Adrenal gland (tissue), 5 donors: ENCODE data around the gene MAGEB3.

ENCODE experiments used
- CTCF ChIP-seq, 6 experiments: fragments of 450-650 bp in 4 of 6; fragments of 200-600 bp in 2 of 6; sonication (generic) in 1 of 6; IDR thresholded peaks; 1 replicate in 5 of 6; 2 replicates in 1 of 6; pipeline versions ENCODE4 v1.5.1 to v1.8.0; 2016 to 2021; ENCODE audit warnings: antibody characterized with exemption in 6 of 6, mild to moderate bottlenecking in 2 of 6, moderate library complexity in 1 of 6
- POLR2A ChIP-seq, 2 donors: fragments of 450-650 bp; IDR thresholded peaks; one replicate each; pipeline ENCODE4 v1.6.1; 2017; ENCODE audit warnings: antibody characterized with exemption in 2 of 2, mild to moderate bottlenecking in 2 of 2, moderate library complexity in 1 of 2
- donor health status: DM: no; HTN: no; CAD: no.

DNA sequence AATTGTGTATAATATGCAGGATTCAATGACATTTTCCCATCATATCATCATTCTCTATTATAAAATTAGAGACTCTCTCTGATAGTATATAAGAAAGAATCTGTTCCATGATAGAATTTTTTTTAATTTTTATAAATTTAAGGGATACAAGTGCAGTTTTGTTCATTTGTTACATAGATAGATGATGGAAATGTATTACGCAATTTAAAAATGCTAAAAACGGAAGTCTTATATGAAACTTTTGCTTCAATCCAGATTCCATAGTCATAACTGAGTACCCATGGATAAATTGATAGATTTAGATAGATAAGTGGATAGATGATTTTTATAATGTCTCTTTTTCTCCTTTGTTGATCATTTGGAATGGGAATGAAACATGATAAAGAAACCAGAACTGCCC, 40.0 kb upstream of the MAGEB3 start:
- no peak for TF ChIP-seq CTCF (IDR thresholded peaks at IDR 0.05)
- TF ChIP-seq POLR2A (IDR thresholded peaks at IDR 0.05), result no peak
